H1 (cell line): ENCODE results near the gene FAM131A.

ENCODE experiments used
- CEBPB ChIP-seq: IDR thresholded peaks from 2 replicates; pipeline ENCODE4 v1.6.1; 2012; ENCODE audit warnings: low read depth, low read length
- EZH2 ChIP-seq: fragments of 200-600 bp; sonication (generic); IDR thresholded peaks from 2 replicates; pipeline ENCODE4 v1.7.1; 2012; ENCODE audit warnings: low read depth, mild to moderate bottlenecking, moderate library complexity, low read length, inconsistent platforms; ENCODE audit not compliant: severe bottlenecking
- HDAC6 ChIP-seq: IDR thresholded peaks from one replicate; pipeline ENCODE4 v1.7.1; 2012; ENCODE audit warnings: low read depth, mild to moderate bottlenecking, inconsistent platforms, low read length, moderate library complexity
- JUND ChIP-seq: IDR thresholded peaks from 2 replicates; pipeline ENCODE4 v1.6.1; 2011; ENCODE audit warnings: mild to moderate bottlenecking, improper control_type of control experiment, low read length
- KDM1A ChIP-seq: fragments of 200-600, 300-600 bp; sonication (generic); IDR thresholded peaks from 2 replicates; pipeline ENCODE4 v1.7.1; 2016; ENCODE audit warnings: mild to moderate bottlenecking, low read length, borderline replicate concordance
- NRF1 ChIP-seq: IDR thresholded peaks from 2 replicates; pipeline ENCODE4 v1.6.1; 2011; ENCODE audit warnings: mild to moderate bottlenecking, low read depth, low read length, improper control_type of control experiment
- POLR2A ChIP-seq, 2 experiments: IDR thresholded peaks; 1 replicate in 1 of 2; 2 replicates in 1 of 2; pipeline ENCODE4 v1.6.1; 2011; ENCODE audit warnings: low read depth in 2 of 2, low read length in 2 of 2, mild to moderate bottlenecking in 2 of 2; ENCODE audit errors: control extremely low read depth in 1 of 2
- RFX5 ChIP-seq: IDR thresholded peaks from 2 replicates; pipeline ENCODE4 v1.6.1; 2011; ENCODE audit warnings: low read depth, low read length, improper control_type of control experiment, borderline replicate concordance
- SP2 ChIP-seq: IDR thresholded peaks from 2 replicates; pipeline ENCODE4 v1.6.1; 2012; ENCODE audit warnings: mild to moderate bottlenecking, low read length, inconsistent platforms
- TAF1 ChIP-seq: IDR thresholded peaks from 2 replicates; pipeline ENCODE4 v1.6.1; 2011; ENCODE audit warnings: mild to moderate bottlenecking, low read depth, low read length
- TF ChIP-seq, protein P1 (sequence below), 3 experiments: IDR thresholded peaks; 1 replicate in 2 of 3; 2 replicates in 1 of 3; pipeline versions ENCODE4 v1.5.1 to v1.6.1; 2011; ENCODE audit warnings: low read length in 3 of 3, mild to moderate bottlenecking in 3 of 3, inconsistent platforms in 2 of 3, low read depth in 1 of 3, moderate library complexity in 1 of 3; ENCODE audit not compliant: insufficient read depth in 1 of 3; ENCODE audit errors: control extremely low read depth in 1 of 3
- TF ChIP-seq, protein P2 (sequence below): IDR thresholded peaks from 2 replicates; pipeline ENCODE4 v1.6.1; 2011; ENCODE audit warnings: low read length, improper control_type of control experiment

- TF ChIP-seq, protein P1, sequence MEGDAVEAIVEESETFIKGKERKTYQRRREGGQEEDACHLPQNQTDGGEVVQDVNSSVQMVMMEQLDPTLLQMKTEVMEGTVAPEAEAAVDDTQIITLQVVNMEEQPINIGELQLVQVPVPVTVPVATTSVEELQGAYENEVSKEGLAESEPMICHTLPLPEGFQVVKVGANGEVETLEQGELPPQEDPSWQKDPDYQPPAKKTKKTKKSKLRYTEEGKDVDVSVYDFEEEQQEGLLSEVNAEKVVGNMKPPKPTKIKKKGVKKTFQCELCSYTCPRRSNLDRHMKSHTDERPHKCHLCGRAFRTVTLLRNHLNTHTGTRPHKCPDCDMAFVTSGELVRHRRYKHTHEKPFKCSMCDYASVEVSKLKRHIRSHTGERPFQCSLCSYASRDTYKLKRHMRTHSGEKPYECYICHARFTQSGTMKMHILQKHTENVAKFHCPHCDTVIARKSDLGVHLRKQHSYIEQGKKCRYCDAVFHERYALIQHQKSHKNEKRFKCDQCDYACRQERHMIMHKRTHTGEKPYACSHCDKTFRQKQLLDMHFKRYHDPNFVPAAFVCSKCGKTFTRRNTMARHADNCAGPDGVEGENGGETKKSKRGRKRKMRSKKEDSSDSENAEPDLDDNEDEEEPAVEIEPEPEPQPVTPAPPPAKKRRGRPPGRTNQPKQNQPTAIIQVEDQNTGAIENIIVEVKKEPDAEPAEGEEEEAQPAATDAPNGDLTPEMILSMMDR (IDR thresholded peaks at IDR 0.05; ENCODE audit: control extremely low read depth in 1 of 3, insufficient read depth in 1 of 3, low read depth in 1 of 3, low read length in 3 of 3): no peak
- TF ChIP-seq EZH2: no peak
- no peak for TF ChIP-seq CEBPB
- no peak for TF ChIP-seq RFX5
- TF ChIP-seq NRF1: no peak
- no peak for TF ChIP-seq JUND
- TF ChIP-seq, protein P2, sequence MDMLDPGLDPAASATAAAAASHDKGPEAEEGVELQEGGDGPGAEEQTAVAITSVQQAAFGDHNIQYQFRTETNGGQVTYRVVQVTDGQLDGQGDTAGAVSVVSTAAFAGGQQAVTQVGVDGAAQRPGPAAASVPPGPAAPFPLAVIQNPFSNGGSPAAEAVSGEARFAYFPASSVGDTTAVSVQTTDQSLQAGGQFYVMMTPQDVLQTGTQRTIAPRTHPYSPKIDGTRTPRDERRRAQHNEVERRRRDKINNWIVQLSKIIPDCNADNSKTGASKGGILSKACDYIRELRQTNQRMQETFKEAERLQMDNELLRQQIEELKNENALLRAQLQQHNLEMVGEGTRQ: no peak
- no peak for TF ChIP-seq SP2
- no peak for TF ChIP-seq POLR2A (IDR thresholded peaks at IDR 0.05; ENCODE audit: control extremely low read depth in 1 of 2, low read depth in 2 of 2, low read length in 2 of 2)
- TF ChIP-seq KDM1A: no peak
- no peak for TF ChIP-seq HDAC6
- TF ChIP-seq TAF1: no peak
Measured at GRCh38 chr3:184322731-184323487, 14.5 kb upstream of the FAM131A start.
